TTC549 (cell line): ENCODE results near the gene STK32B.

Experiments
- FAIRE-seq: peaks from 2 replicates; lab custom pipeline; 2012; peaks lifted over from hg19 to GRCh38; lab: Jason Lieb, UNC

The STK32B gene

GRCh38 chr4:5126231-5126630 is 75.0 kb downstream of the STK32B start:
- FAIRE-seq = no peak

GRCh38 chr4:5126857-5127256 is 75.6 kb downstream of the STK32B start:
- no peak for FAIRE-seq

- FAIRE-seq = no peak
Observed at GRCh38 chr4:5127556-5127955, 76.3 kb downstream of the STK32B start.

- no peak for FAIRE-seq
Observed at GRCh38 chr4:5128569-5128968, 77.3 kb downstream of the STK32B start.

- no peak for FAIRE-seq
Observed at GRCh38 chr4:5133201-5133600, 81.9 kb downstream of the STK32B start.

GRCh38 chr4:5133933-5134594 is 82.8 kb downstream of the STK32B start:
- FAIRE-seq = no peak

GRCh38 chr4:5134620-5135019 is 83.3 kb downstream of the STK32B start:
- FAIRE-seq = no peak

- no peak for FAIRE-seq
Observed at GRCh38 chr4:5137226-5137625, 85.9 kb downstream of the STK32B start.

GRCh38 chr4:5137927-5138326 is 86.6 kb downstream of the STK32B start:
- no peak for FAIRE-seq

GRCh38 chr4:5138389-5138788 is 87.1 kb downstream of the STK32B start:
- no peak for FAIRE-seq

- no peak for FAIRE-seq
Observed at GRCh38 chr4:5139141-5139540, 87.9 kb downstream of the STK32B start.

GRCh38 chr4:5141802-5142201 is 90.5 kb downstream of the STK32B start:
- FAIRE-seq = no peak

GRCh38 chr4:5142726-5143125 is 91.4 kb downstream of the STK32B start:
- FAIRE-seq = peak; percentile 87

- FAIRE-seq = no peak
Observed at GRCh38 chr4:5143306-5143861, 92.1 kb downstream of the STK32B start.

GRCh38 chr4:5143940-5144339 is 92.7 kb downstream of the STK32B start:
- no peak for FAIRE-seq

- FAIRE-seq = no peak
Observed at GRCh38 chr4:5144384-5144783, 93.1 kb downstream of the STK32B start.

- FAIRE-seq = no peak
Observed at GRCh38 chr4:5146248-5146647, 95.0 kb downstream of the STK32B start.

GRCh38 chr4:5152521-5152920 is 101.2 kb downstream of the STK32B start:
- FAIRE-seq = no peak

- FAIRE-seq = no peak
Observed at GRCh38 chr4:5156682-5157081, 105.4 kb downstream of the STK32B start.

GRCh38 chr4:5157791-5158770 is 106.8 kb downstream of the STK32B start:
- no peak for FAIRE-seq

GRCh38 chr4:5158825-5159224 is 107.5 kb downstream of the STK32B start:
- FAIRE-seq = no peak

GRCh38 chr4:5160668-5161067 is 109.4 kb downstream of the STK32B start:
- FAIRE-seq = no peak

- no peak for FAIRE-seq
Observed at GRCh38 chr4:5162909-5163508, 111.7 kb downstream of the STK32B start.
